ENCODE data around the gene USH1G.

Gene USH1G

GRCh38 chr17:74900208-74900607, 22.8 kb downstream of the USH1G start:
- no peaks in the 10 kb centered on the region for H3K36me3 ChIP-seq (replicated peaks; ENCODE audit: insufficient read depth, low read length)
- no peaks in the 10 kb centered on the region for H3K9me3 ChIP-seq (replicated peaks; ENCODE audit: insufficient read depth, low read length)
- H3K79me2 ChIP-seq (ENCODE audit: low read length), result no peaks in the 10 kb centered on the region
- H2AFZ ChIP-seq (ENCODE audit: low read length), result no peak overlapping the region
- H3K9ac ChIP-seq (ENCODE audit: low read length), result no peak overlapping the region
- H4K20me1 ChIP-seq (ENCODE audit: insufficient read depth, low read length), result no peaks in the 10 kb centered on the region
- no peak overlapping the region for H3K27ac ChIP-seq (ENCODE audit: low read length)
- H3F3A ChIP-seq (ENCODE audit: insufficient read depth, low read length), result no peaks in the 10 kb centered on the region
- H3K4me3 ChIP-seq (ENCODE audit: low read length), result no peak overlapping the region
- H3K27me3 ChIP-seq (replicated peaks; ENCODE audit: insufficient read depth, low read length), result peaks cover 83% of the 10 kb centered on the region
- no peaks in the 10 kb centered on the region for H3K9me2 ChIP-seq (replicated peaks; ENCODE audit: insufficient read depth, low read length)
- H3K4me1 ChIP-seq (ENCODE audit: low read length), result no peaks in the 10 kb centered on the region
- no peak for DNase-seq
- no peak overlapping the region for H3K4me2 ChIP-seq (ENCODE audit: low read depth, low read length)
- TF ChIP-seq EZH2phosphoT487 (IDR thresholded peaks at IDR 0.05; ENCODE audit: low read length) (no peak), CTCF (IDR thresholded peaks at IDR 0.05; ENCODE audit: low read length) (no peak), EZH2 (optimal IDR thresholded peaks at IDR 0.05; ENCODE audit: low read depth, low read length) (no peak)

GRCh38 chr17:74898376-74898946, 24.6 kb downstream of the USH1G start:
- Histone ChIP-seq H3K27ac (ENCODE audit: low read length) (no peak overlapping the region), H3F3A (ENCODE audit: insufficient read depth, low read length) (no peaks in the 10 kb centered on the region), H4K20me1 (ENCODE audit: insufficient read depth, low read length) (no peaks in the 10 kb centered on the region), H3K9ac (ENCODE audit: low read length) (no peak overlapping the region), H3K9me3 (replicated peaks; ENCODE audit: insufficient read depth, low read length) (no peaks in the 10 kb centered on the region), H3K79me2 (ENCODE audit: low read length) (no peaks in the 10 kb centered on the region), H2AFZ (ENCODE audit: low read length) (no peak overlapping the region), H3K4me3 (ENCODE audit: low read length) (no peak overlapping the region), H3K9me2 (replicated peaks; ENCODE audit: insufficient read depth, low read length) (no peaks in the 10 kb centered on the region), H3K36me3 (replicated peaks; ENCODE audit: insufficient read depth, low read length) (no peaks in the 10 kb centered on the region), H3K27me3 (replicated peaks; ENCODE audit: insufficient read depth, low read length) (peaks cover 83% of the 10 kb centered on the region), H3K4me1 (ENCODE audit: low read length) (no peaks in the 10 kb centered on the region), H3K4me2 (ENCODE audit: low read depth, low read length) (no peak overlapping the region)
- TF ChIP-seq CTCF (IDR thresholded peaks at IDR 0.05; ENCODE audit: low read length) (no peak), EZH2 (optimal IDR thresholded peaks at IDR 0.05; ENCODE audit: low read depth, low read length) (no peak), EZH2phosphoT487 (IDR thresholded peaks at IDR 0.05; ENCODE audit: low read length) (no peak)
- no peak for DNase-seq

GRCh38 chr17:74893936-74894671, 29.0 kb downstream of the USH1G start:
- Histone ChIP-seq H3K36me3 (replicated peaks; ENCODE audit: insufficient read depth, low read length) (no peaks in the 10 kb centered on the region), H3K27me3 (replicated peaks; ENCODE audit: insufficient read depth, low read length) (peaks cover 96% of the 10 kb centered on the region)

More at GRCh38 chr17:74893936-74894671, 29.0 kb downstream of the USH1G start:
- Histone ChIP-seq H3K9ac (ENCODE audit: low read length) (no peak overlapping the region), H3F3A (ENCODE audit: insufficient read depth, low read length) (no peaks in the 10 kb centered on the region), H3K4me1 (ENCODE audit: low read length) (no peaks in the 10 kb centered on the region), H3K4me3 (ENCODE audit: low read length) (no peak overlapping the region), H3K9me3 (replicated peaks; ENCODE audit: insufficient read depth, low read length) (no peaks in the 10 kb centered on the region), H3K79me2 (ENCODE audit: low read length) (no peaks in the 10 kb centered on the region), H4K20me1 (ENCODE audit: insufficient read depth, low read length) (no peaks in the 10 kb centered on the region), H3K9me2 (replicated peaks; ENCODE audit: insufficient read depth, low read length) (no peaks in the 10 kb centered on the region), H2AFZ (ENCODE audit: low read length) (no peak overlapping the region), H3K27ac (ENCODE audit: low read length) (no peak overlapping the region), H3K4me2 (ENCODE audit: low read depth, low read length) (no peak overlapping the region)
- TF ChIP-seq EZH2 (optimal IDR thresholded peaks at IDR 0.05; ENCODE audit: low read depth, low read length) (no peak), CTCF (IDR thresholded peaks at IDR 0.05; ENCODE audit: low read length) (no peak), EZH2phosphoT487 (IDR thresholded peaks at IDR 0.05; ENCODE audit: low read length) (no peak)
- no peak for DNase-seq

All from MM.1S (cell line).